HG03108 (cell line): Measurements from ENCODE around the gene SLF2.

ENCODE experiments used
- ATAC-seq: cut with Tn5 transposase; IDR thresholded peaks from one replicate; pipeline ENCODE4 v1.9.1; 2021; ENCODE audit warnings: moderate library complexity; ENCODE audit not compliant: unreplicated experiment

The SLF2 gene

GRCh38 chr10:100998991-100999741 lies 86.4 kb downstream of the SLF2 start:
- peak; percentile 34 for ATAC-seq

DNA sequence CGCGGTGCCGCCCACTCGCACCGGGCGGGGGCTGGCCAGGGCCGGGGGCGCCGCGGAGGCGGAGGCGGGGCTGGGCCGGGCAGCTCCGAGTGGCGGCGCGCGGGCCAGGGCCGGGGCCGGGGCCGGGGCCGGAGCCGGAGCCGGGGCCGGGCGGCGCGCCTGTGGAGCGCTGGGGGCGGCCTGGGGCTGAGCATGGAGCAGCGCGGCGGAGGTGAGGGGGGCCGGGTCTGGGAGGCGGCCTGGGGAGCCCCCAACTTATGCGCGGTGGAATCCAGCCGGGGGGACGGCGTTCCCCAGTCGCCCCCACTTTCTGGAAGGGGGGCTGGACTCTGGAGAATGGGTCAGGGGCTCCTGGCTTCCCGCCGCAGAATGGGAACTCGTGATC lies 87.0 kb downstream of the SLF2 start, which contains the start of gene LZTS2:
Gene LZTS2 (plus strand): TSS at position 67 of the 385 bp plus-strand sequence. CDS start 2,731 bp downstream, outside the sequence.
- no peak for ATAC-seq

DNA sequence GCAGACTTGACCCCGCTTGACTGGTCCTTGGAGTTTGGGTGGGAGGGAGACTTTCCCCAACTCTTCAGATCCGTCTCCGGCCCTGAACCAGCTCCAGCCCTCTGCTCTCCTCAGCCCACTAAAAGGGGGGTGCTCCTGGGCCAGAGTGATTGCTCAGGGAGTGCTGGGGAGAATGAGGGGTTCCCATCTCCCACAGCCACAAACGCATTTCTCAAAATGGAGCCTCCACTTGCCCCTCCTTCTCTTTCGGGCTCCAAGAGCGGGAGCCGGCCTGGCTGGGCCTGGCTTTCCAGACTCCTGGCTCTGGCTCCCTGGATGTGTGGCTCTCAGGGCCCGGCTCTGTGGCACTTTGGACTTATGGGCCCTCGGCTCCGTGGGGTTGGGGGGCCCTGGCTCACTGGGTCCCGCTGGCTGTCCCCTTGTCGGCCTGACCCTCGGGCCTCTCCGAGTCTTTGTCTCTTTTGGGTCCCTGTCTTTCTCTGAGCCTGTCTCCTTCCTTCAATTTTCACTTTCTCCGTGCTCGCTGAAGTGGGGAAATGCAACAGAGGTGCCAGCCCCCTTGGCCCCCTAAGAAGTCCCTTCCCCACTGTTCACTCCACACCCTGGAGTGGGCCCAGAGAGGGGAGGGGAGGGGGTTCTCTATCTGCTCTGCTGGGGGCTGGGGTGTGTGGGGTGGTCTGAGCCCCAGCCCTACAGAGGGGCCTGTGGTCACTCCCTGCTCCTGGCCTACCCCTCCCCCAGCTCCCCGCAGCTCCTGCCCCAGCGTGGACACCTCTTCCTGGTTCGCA lies 87.6 kb downstream of the SLF2 start:
- no peak for ATAC-seq

DNA sequence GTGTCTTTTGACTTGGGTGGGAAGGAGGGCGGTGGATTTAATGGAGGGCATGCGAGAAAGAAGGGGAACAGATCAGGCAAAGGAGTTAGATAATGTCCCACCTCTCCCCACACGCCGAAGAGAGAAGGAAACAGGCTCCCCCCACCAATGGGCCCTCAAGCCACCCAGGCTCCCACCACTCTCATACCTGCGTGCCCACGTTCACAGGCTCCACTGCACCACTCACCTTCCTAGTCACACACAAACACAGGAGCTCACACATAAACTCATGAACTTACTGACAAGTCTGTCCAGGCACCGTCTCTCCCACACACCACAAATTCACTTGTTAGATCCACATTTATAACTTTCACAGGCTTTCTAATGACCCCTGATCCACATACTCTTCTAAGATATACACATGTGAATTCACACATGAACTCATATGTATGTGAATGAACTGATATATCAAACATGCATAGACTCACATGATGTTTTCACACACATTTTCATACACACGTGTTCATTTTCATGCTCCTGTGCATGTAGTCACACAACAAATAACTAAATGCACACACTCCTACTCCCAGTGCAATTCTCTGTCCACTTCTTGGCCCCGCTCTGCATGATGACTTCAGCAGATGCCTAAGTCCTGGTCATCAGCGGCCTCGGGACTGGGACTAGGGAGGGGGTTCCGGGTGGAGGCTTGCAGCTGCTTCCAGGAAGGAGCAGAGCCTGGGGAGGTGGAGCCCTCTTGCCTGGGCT lies 88.3 kb downstream of the SLF2 start:
- ATAC-seq = no peak

- ATAC-seq = no peak
These were observed 88.9 kb downstream of the SLF2 start for GRCh38 chr10:101001659-101002035.

DNA sequence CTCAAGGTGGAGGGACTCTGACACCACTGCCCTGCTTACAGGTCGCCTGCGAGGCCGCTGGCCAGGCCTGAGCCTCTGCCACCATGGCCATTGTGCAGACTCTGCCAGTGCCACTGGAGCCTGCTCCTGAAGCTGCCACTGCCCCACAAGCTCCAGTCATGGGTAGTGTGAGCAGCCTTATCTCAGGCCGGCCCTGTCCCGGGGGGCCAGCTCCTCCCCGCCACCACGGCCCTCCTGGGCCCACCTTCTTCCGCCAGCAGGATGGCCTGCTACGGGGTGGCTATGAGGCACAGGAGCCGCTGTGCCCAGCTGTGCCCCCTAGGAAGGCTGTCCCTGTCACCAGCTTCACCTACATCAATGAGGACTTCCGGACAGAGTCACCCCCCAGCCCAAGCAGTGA lies 89.7 kb downstream of the SLF2 start:
- ATAC-seq = no peak

DNA sequence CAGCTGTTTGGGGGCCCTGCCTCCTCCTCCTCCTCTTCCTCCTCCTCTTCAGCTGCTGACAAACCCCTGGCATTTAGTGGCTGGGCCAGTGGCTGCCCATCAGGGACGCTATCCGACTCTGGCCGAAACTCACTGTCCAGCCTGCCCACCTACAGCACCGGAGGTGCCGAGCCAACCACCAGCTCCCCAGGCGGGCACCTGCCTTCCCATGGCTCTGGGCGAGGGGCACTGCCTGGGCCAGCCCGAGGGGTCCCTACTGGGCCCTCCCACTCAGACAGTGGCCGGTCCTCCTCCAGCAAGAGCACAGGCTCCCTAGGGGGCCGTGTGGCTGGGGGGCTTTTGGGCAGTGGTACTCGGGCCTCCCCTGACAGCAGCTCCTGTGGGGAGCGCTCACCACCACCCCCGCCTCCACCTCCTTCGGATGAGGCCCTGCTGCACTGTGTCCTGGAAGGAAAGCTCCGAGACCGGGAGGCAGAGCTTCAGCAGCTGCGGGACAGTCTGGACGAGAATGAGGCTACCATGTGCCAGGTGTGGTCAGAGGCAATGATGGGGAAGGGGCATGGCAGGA lies 91.0 kb downstream of the SLF2 start:
- ATAC-seq = no peak

DNA sequence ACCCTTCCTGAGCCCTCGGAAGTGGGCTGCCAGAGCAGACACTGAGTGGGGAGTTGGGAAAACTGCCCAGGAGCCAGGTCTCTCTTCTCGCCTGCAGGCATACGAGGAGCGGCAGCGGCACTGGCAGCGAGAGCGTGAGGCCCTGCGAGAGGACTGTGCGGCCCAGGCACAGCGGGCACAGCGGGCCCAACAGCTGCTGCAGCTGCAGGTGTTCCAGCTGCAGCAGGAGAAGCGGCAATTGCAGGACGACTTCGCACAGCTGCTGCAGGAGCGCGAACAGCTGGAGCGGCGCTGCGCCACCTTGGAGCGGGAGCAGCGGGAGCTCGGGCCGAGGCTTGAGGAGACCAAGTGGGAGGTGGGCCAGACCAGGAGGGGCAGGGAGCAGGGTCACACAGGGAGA lies 92.6 kb downstream of the SLF2 start:
- no peak for ATAC-seq

DNA sequence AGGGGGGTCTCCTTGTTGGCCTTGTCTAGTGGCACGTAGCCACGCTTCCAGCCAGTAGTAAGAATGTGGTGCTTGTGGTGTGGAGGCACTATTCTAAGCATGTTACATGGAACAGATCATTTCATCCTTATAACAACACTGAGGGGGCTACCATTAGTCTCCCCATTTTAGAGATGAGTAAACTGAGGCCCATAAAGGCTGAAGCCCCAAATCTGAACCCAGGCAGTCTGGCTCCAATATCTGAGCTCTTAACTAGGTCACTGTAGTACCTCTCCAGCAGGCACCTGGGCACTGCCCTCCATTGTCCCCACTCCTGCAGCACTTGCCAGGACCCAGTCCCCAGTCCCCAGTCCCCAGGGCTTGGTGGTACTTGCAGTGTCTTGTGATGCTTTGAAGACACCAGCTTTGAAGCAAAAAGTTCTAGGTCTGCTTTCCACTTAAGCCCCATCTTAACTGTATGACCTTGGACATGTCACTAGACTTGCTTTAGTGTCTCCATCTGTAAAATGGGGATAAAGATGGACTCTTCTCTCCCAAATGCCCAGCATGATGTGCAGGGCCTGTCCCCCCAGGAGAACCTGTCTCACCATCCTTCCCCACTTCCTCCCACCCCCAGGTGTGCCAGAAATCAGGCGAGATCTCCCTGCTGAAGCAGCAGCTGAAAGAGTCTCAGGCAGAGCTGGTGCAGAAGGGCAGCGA lies 93.3 kb downstream of the SLF2 start:
- no peak for ATAC-seq

GRCh38 chr10:101006593-101007098 lies 93.9 kb downstream of the SLF2 start:
- ATAC-seq = no peak

GRCh38 chr10:101007099-101007711 lies 94.4 kb downstream of the SLF2 start:
- no peak for ATAC-seq

- no peak for ATAC-seq
These were observed 95.4 kb downstream of the SLF2 start for GRCh38 chr10:101007915-101008822.

DNA sequence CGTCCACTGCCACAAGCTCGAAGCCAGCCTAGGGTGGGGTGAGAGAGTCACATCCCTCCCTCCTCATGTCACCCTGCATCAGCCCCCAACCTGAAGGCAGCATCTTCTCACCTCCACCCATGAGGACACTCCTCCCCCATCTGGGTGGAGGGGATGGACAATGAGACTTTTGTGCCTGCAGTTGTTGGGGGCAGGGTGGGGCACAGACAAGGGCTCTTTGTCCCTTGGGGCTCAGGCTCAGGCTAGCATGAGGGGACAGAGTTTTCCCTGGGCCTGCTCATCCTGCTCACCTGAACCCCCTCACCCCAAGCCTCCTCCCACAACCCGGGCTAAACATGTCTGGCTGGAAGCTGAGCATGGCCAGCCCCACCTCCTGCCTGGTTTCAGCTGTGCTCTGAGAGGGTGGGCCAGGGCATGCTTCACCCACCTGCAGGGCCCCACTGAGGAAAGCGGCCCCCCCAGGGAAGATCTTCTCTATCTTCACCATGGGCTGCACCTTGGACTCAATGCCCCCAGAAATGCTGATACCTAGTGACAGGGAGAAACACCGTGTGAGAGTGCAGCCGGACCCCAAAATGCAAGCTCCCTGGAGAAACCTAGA lies 96.2 kb downstream of the SLF2 start:
- ATAC-seq = no peak

DNA sequence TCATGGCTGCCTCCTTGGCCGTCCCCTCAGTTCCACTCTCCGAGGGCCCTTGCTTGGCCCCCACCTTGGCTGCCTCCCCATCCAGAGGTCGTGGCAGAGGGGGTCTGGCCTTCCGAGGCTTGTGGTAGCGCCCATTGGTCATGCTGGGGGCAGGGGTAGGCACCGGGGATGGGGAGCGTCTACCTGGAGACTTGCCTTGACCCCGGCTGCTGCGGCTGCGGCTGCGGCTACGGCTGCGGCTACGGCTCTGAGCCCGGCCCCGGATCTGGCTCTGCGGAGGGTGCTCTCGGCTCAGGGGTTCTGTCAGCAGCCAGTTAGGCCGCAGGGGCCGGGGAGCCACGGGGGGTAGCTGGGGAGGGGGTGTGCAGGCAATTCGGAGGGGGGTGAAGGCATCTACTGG lies 97.6 kb downstream of the SLF2 start:
- no peak for ATAC-seq

DNA sequence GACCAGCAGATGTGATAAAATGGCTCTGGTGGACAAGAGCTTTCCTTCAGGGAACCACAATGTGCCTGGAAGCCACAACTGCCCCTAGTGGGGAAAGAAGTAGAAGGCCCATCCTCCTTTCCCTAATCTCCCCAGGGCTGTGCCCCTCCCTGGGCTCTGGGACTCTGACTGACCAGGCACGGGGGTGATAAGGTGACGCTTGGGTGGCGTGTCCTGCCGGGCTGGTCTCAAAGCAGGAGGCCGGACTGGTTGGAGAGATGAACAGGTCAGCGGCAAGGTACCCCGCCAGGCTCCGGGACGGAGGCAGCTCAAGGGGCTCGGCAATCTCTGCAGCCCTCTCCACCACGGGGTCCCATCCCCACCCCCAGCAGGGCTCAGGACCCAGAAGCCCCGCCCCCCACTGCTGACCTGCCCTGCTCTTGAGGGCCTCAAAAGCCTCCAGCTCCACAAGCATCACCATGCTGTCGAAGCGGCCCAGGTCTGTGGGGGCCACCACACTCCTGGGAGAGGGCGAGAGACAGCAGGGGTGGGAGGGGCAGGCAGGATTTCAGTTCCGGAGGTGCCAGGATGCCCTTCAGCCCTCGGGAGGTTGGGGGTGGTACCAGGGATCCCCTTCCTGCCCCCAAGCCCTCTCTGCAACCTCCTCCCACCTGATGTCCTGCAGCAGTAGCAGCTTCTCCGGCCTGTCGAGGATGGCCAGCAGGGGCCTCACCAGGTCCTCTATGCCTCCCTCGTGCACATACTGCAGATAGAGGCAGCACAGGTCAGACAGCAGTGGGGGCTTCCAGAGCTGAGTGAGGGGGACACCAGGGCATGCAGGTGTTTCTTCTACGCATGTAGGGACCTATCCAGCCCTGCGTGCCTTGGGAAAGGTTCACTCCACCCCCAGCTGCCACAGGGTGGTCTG lies 99.0 kb downstream of the SLF2 start:
- ATAC-seq = no peak

GRCh38 chr10:101012525-101013364 lies 100.0 kb downstream of the SLF2 start:
- peak; percentile 84 for ATAC-seq

GRCh38 chr10:101013365-101013825 lies 100.6 kb downstream of the SLF2 start:
- no peak for ATAC-seq
